NCI-H187 treated with DMSO at 0.1 percent for 48 hours (cell line): ENCODE measurements around the gene FNDC4.

Experiments
- DNase-seq: peaks from one replicate; lab custom pipeline; 2025; lab: John Stamatoyannopoulos, UW

FNDC4 gene

DNA sequence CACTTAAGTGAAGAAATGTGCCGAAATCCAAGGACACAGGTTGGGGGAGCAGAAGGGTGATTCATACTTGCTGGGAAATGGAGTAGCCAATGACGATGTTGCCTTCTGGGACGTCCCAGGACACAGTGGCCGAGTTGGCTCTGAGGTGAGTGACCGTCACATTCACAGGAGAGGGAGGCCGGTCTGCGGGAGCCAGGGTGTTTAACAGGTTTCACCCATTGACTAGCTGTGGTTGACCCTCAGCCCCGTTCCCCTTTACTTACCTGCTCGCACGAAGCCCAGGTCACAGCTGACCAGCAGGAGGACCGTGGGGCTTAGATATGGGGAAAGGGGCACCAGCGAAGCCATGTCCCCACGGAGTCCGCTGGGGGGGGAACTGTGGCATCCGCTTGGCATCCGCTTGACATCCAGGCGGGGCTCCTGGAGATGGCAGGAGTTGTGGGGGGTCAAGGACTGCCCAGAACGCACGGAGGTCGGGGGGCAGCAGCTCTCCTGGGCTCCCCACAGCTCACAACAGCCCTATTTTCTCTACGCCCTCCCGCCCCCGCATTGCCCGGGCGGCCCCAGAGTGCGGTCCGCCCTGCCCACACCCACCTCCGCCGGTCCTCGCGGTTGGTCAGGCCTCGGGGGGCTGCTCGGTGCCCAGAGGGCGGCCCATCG is 586 bp downstream of the FNDC4 start:
- DNase-seq, result no peak

DNA sequence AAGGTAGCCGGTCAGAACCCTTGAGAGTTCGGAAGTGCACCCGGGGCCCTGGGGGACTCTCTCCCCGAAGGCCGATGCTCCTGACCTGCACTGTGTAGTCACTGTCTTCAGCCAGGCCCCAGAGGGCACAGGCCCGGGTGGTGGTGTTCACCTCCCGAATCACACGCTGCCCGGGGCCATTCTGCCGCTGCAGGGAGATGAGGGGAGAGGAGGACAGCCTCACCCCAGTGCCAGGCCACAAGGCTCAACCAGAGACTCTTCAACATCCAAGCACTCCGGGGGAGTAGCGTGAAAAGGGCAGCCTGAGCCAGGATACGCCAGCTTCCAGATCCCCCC is 1.1 kb downstream of the FNDC4 start:
- no peak for DNase-seq

DNA sequence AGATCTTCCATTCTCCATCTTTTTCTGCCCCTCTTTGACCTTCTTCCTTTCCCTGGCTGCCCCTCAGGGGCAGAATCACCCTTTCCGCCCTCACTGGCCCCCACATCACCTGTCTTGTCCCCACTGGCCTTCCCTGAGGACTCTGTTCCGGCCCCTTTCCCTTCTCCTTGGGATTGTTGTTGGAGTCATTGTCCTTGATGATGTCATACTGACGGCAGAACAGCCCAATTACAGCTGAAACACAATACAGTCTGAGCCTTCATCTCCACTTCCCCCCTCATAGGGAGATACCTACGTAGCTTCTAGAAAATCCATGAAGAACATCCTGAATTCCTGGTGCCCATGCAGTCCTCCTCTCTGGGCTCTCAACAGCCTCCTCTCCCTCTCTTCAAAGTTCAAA is 2.4 kb downstream of the FNDC4 start:
- DNase-seq, result no peak

DNA sequence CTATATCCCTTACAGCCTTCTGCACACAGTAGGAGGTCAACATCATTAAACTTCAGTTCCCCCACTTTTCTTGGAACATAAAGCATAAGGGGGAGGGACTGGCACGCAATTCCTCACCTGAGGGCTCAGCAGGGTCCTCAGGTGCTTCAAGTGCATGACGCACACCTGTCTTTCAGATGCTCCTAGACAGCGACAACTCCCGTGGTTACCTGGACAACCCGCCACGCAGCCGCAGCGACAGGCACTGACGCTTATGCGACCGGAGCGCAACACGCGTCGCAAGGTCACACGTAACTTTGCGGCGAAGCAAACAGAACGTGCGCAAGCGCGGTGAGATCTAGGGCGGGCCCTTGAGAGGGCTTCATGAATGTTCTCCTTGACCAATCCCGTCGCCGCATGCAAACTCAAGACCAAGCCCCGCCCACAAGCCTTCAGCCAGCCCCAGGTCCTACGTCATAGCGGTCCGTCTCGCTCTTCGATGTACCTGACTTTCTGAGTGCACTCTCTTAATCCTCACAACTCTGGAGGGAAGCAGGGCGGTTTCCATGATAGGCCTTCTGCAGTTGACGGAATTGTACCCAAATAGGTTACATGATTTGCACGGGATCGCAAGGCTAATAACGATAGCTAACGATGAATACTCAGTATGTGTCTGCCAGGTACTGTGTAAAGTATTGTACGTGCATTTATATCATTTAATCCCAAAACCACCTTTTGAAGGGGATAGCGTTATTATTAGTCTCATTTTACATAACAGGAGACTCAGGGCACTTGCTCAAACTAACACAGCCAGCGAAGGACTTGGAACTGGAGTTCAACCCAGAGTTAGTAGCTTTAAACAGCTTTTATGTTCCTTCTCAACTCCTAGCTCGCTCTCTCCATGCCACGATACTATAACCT is 5.3 kb downstream of the FNDC4 start, which contains the start of gene IFT172:
Gene IFT172, minus strand, starts transcription at position 246 of the 900 bp plus-strand sequence. Its CDS starts 90 bp downstream, at position 156.
- peak; percentile 97 for DNase-seq

DNA sequence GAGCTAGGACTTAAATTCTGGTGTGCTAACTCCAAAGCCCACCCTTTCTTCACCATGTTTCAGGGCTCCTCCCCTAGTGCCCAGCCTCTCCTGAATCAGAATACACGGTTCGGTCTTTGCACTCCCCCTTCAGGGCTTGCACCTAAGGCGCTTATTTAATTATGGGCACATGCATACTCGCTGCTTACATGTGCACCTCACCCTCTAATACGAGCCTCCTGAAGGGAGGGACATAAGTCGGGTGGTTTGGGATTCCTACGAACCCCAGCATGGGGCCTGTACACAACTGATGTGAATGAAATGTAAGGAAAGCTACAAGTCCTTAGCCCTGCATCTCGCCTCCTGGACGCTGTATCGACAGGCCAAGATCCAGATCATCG is 5.9 kb downstream of the FNDC4 start:
- DNase-seq, result no peak

DNA sequence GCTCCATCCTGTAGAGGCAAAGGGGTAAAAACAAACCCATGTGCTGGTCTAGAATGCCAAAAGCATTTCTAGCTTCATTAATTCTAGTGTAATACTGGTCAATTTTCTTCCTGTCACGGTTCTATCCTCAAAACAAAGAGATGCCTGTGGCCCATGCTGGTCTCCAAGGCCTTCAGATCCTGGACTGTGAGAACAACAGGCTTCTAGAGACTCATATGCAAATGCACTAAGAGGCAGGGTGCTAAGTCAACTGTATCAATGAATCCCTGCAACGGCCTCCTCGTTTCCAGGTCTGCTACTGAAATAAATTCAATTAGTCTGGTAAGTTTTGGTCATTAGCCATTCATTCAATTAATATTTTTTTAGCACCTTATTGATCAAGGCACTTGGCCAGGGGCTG is 9.5 kb downstream of the FNDC4 start:
- DNase-seq, result no peak

DNA sequence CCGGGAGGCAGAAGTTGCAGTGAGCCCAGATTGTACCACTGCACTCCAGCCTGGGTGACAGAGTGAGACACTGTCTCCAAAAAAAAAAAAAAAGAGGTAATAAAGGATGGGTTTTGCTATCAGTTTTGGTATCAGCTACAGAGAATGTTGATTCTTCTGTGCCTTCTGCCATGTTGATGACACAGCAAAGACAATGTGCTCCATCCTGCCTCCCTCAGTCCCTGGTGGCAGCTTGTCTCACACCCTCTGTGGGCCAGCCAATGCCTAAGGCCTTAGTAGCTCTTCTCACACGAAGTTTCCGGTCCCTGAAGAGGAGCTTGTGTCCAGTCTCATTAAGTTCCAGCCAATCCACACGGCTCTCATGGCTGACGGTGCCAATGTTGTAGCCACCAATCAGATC is 23.0 kb downstream of the FNDC4 start:
- no peak for DNase-seq

DNA sequence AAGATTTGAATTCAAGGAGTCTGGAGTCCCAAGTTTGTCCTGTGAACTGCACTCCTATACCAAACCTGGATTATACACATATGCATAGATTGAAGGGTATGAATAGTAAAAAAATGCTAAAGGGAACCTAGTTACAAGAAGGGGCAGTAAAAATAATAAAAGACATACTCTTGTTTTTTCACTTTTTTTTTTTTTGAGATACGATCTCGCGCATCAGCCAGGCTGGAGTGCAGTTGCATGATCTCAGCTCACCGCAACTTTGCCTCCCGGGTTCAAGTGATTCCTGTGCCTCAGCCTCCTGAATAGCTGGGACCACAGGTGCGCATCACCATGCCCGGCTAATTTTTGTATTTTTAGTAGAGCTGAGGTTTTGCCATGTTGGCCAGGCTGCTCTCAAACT is 30.6 kb downstream of the FNDC4 start:
- DNase-seq, result no peak

DNA sequence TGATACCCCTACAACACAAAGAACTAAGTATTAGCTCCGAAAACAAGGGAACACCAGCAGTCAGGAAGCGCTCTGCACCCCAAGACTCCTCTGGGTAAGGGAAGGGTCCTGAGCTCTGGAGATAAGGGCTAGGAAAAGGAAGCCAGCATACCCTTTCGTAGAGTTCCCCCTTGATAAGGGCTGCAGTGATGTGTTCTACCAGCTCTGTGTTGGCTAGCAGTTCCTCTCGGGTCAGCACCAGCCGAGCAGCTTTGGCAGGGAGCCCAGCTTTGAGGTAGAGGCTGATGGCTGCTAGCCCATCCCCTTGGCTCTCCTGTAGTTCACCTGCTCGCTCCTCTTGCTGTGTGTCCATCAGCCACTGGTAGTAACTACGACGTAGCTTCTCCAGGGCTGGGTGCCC is 33.9 kb downstream of the FNDC4 start:
- no peak for DNase-seq

DNA sequence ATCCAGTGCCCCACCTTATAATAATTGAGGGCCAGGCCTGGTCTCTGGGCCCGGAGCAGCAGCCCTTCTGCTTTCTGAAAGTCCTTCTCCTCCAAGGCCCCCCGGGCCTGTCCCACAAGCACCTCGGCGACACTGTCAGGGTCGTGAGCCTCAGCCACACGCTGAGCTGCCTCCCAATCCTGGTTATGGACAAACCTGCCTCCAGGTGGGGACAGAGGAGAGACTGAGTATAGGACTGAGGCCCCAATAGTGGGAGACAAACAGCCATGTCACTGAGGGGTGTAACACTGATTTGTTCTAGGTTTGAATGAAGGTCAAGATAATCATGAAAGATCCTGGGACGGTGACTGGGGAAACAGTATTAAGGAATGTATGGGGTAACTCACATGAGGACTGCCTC is 41.0 kb downstream of the FNDC4 start:
- no peak for DNase-seq

DNA sequence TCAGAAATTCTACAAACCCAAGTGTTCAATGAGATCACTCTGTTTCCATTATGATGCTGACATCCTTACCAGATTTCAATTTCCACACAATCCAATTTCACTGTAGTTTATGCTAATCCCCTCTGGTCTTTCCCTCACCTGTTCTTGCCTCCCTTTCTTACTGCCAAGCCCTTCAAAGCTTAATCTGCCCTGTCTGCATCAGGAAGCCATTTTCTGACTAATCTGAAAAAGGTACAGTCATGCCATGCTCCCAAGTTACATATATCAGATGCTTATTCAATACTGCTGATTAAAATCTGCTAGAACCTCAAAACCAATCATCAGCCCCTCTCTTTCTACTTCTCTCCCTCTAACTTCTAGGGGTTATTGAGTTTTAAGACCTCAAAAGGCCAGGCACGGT is 43.9 kb downstream of the FNDC4 start:
- no peak for DNase-seq

DNA sequence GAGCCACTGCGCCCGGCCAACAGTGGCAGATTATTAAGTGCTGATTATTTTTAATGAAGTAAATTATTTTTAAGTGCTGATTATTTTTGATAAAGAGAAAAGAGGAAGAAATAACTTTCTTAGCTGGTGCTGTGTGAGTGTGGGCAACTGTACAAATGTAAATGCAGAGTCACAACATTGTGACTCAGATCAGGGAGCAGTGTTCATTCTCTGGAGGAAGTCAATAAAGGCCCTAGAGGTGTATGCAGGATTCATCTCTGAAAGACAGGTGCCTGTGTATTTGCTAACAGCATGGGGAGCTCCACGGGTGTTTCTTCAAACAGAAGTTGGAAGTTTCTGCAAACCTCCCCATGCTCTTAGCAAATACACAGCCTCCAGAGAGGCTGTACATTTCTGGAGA is 46.6 kb downstream of the FNDC4 start:
- DNase-seq, result no peak

DNA sequence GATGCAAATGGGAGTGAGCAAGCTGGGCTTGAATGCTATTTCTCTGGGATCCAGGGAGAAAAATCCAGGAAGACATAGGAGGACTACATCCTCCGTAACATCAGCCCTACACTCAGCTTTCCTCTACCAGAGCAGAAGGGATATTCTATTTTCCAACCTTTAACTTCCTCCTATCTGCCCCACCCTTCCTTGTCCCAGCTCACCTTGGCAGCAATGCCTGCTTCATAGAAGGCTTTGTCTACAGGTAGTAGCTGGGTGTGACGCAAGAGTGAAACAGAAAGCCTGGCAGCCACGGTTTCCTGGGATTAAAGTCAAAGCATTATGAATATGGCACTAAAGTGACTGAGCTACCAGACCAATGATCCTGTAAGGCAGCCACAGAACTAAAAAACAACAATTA is 48.9 kb downstream of the FNDC4 start:
- DNase-seq, result peak; percentile 23

DNA sequence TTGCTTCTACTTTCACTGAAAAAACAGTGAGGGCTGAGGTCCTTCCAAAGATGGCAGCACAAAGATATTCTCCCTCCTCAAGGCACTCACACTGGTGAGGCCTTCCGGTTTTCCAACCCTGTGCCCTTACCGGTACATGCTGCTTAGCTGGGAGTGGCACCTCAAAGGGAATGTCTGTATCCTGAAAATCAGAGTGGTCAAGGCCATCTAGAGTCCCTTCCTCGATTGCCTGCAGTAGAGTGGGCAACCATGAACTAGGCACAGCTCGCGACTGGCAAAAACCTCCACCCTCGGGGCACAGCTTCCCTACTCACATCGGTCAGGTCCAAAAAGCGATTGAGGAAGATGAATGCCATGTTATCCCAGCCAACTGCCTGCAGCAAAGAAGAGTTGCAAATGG is 49.4 kb downstream of the FNDC4 start:
- no peak for DNase-seq

DNA sequence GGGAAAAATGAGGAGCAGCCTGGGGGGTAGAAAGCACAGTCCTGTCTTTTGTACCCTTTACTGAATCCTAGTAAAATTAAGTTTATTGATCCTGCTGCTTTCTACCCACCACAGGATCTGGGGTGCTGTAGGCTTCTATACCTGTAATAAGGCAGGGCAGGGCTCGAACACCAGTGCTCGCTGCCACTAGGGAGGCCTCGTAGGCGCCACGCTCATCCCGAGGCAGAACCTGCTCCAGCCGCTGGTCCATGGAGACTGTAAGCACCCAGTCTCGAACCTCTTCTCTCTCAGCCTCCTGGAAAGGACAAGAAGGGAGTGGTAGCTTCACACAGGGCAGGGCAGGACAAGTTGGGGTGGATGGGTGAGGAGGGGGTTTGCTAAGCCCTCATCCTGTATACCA is 49.8 kb downstream of the FNDC4 start:
- DNase-seq, result no peak

DNA sequence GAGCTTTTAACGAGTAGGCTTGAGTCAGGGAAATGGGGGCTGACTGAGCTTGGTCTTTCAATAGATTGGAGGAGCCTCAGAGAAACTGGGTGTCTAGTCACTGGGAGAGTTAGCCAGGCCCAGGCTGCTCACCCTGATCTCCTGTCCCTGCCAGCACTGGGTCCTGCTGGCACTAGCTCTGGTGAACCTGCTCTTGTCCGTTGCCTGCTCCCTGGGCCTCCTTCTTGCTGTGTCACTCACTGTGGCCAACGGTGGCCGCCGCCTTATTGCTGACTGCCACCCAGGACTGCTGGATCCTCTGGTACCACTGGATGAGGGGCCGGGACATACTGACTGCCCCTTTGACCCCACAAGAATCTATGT is 52.1 kb downstream of the FNDC4 start:
- no peak for DNase-seq

DNA sequence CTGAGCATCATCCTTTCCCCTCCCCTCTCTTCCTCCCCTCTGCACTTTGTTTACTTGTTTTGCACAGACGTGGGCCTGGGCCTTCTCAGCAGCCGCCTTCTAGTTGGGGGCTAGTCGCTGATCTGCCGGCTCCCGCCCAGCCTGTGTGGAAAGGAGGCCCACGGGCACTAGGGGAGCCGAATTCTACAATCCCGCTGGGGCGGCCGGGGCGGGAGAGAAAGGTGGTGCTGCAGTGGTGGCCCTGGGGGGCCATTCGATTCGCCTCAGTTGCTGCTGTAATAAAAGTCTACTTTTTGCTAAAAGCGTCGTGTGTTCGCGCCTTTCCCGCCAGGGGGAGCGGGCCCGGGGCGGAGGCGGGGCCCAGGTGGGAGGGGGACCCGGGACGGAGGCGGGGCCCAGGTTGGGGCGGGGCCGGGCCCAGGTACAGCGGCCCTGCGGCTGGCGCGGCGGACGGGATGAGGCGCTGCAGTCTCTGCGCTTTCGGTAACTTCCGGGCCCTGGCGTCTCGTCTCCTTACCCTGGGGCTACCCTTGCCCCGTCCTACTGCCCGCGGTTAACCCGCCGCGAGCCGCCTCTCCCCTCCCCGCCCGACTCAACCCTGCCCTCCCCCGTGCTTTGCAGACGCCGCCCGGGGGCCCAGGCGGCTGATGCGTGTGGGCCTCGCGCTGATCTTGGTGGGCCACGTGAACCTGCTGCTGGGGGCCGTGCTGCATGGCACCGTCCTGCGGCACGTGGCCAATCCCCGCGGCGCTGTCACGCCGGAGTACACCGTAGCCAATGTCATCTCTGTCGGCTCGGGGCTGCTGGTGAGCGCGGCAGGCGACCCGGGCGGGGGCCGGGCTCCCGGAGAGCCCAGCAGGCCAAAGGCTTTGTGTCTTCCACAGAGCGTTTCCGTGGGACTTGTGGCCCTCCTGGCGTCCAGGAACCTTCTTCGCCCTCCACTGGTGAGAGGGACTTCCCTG is 52.8 kb downstream of the FNDC4 start, which contains the start of gene KRTCAP3:
Gene KRTCAP3, plus strand, starts transcription at position 424 of the 962 bp plus-strand sequence. Its CDS starts 32 bp downstream, at position 456.
- DNase-seq, result no peak
